HepG2 (cell line): ENCODE measurements around the gene TKTL1.

Experiments
- BRCA1 ChIP-seq: sonication (generic); formaldehyde crosslinking; IDR thresholded peaks from 2 replicates; pipeline ENCODE4 v1.4.0; 2020; ENCODE audit warnings: missing genetic modification reagents
- CEBPB ChIP-seq: IDR thresholded peaks from 2 replicates; pipeline ENCODE4 v1.6.1; 2011; ENCODE audit warnings: low read depth, low read length, improper control_type of control experiment, borderline replicate concordance
- GABPB1 ChIP-seq: IDR thresholded peaks from 2 replicates; pipeline ENCODE4 v1.6.1; 2016; ENCODE audit warnings: mild to moderate bottlenecking, missing genetic modification reagents, moderate library complexity, missing compliant biosample characterization
- KLF13 ChIP-seq: sonication (generic); formaldehyde crosslinking; IDR thresholded peaks from 2 replicates; pipeline ENCODE4 v1.4.0; 2020; ENCODE audit warnings: mild to moderate bottlenecking, missing genetic modification reagents
- MLX ChIP-seq: IDR thresholded peaks from 2 replicates; pipeline ENCODE4 v1.6.1; 2016
- NFE2L1 ChIP-seq: sonication (generic); formaldehyde crosslinking; IDR thresholded peaks from 2 replicates; pipeline ENCODE4 v1.4.0; 2020; ENCODE audit warnings: missing genetic modification reagents, mild to moderate bottlenecking, borderline replicate concordance
- POLR2A ChIP-seq, 2 experiments: IDR thresholded peaks; 2 replicates each; pipeline ENCODE4 v1.6.1; 2011; ENCODE audit warnings: low read depth in 2 of 2, low read length in 2 of 2, mild to moderate bottlenecking in 1 of 2, moderate library complexity in 1 of 2; ENCODE audit not compliant: insufficient read depth in 1 of 2
- PRDM4 ChIP-seq: sonication (generic); formaldehyde crosslinking; IDR thresholded peaks from 2 replicates; pipeline ENCODE4 v1.9.0; 2021; ENCODE audit warnings: missing genetic modification reagents, borderline replicate concordance
- TCF12 ChIP-seq, 2 experiments: fragments of 450-650 bp in 1 of 2; sonication (generic) in 1 of 2; formaldehyde crosslinking in 1 of 2; IDR thresholded peaks; 2 replicates each; pipeline versions ENCODE4 v1.6.1 to v1.8.0; 2017 to 2022; ENCODE audit warnings: antibody characterized with exemption in 1 of 2, mild to moderate bottlenecking in 1 of 2, missing genetic modification reagents in 1 of 2, moderate library complexity in 1 of 2
- TFAP4 ChIP-seq: sonication (generic); IDR thresholded peaks from 2 replicates; pipeline ENCODE4 v1.6.1; 2016; ENCODE audit warnings: low read depth, borderline replicate concordance
- TOE1 ChIP-seq: sonication (generic); formaldehyde crosslinking; IDR thresholded peaks from 2 replicates; pipeline ENCODE4 v1.4.0; 2020; ENCODE audit warnings: mild to moderate bottlenecking, missing genetic modification reagents
- ZNF383 ChIP-seq: sonication (generic); formaldehyde crosslinking; IDR thresholded peaks from 2 replicates; pipeline ENCODE4 v1.4.0; 2020; ENCODE audit warnings: missing genetic modification reagents, mild to moderate bottlenecking, borderline replicate concordance
- TF ChIP-seq, protein P1 (sequence below), 2 experiments: IDR thresholded peaks; 2 replicates each; pipeline ENCODE4 v1.6.1; 2011 to 2012; ENCODE audit warnings: low read length in 2 of 2, borderline replicate concordance in 1 of 2, low read depth in 1 of 2, mild to moderate bottlenecking in 1 of 2, moderate library complexity in 1 of 2
- TF ChIP-seq, protein P2 (sequence below): IDR thresholded peaks from 2 replicates; pipeline ENCODE4 v1.6.1; 2016; ENCODE audit warnings: low read depth, borderline replicate concordance

GRCh38 chrX:154322890-154323289 is 27.3 kb downstream of the TKTL1 start:
- TF ChIP-seq BRCA1 (CRISPR knock-in tag) (no peak), NFE2L1 (CRISPR knock-in tag) (no peak), PRDM4 (CRISPR knock-in tag) (no peak), GABPB1 (CRISPR knock-in tag) (no peak), POLR2A (IDR thresholded peaks at IDR 0.05; ENCODE audit: insufficient read depth in 1 of 2, low read depth in 2 of 2, low read length in 2 of 2) (no peak), ZNF383 (no peak), TCF12 (IDR thresholded peaks at IDR 0.05) (no peak), TCF12 (CRISPR knock-in tag; IDR thresholded peaks at IDR 0.05) (no peak), KLF13 (CRISPR knock-in tag) (no peak), CEBPB (no peak), TOE1 (CRISPR knock-in tag) (no peak), MLX (CRISPR knock-in tag) (no peak), TFAP4 (no peak)
- TF ChIP-seq, protein P1, sequence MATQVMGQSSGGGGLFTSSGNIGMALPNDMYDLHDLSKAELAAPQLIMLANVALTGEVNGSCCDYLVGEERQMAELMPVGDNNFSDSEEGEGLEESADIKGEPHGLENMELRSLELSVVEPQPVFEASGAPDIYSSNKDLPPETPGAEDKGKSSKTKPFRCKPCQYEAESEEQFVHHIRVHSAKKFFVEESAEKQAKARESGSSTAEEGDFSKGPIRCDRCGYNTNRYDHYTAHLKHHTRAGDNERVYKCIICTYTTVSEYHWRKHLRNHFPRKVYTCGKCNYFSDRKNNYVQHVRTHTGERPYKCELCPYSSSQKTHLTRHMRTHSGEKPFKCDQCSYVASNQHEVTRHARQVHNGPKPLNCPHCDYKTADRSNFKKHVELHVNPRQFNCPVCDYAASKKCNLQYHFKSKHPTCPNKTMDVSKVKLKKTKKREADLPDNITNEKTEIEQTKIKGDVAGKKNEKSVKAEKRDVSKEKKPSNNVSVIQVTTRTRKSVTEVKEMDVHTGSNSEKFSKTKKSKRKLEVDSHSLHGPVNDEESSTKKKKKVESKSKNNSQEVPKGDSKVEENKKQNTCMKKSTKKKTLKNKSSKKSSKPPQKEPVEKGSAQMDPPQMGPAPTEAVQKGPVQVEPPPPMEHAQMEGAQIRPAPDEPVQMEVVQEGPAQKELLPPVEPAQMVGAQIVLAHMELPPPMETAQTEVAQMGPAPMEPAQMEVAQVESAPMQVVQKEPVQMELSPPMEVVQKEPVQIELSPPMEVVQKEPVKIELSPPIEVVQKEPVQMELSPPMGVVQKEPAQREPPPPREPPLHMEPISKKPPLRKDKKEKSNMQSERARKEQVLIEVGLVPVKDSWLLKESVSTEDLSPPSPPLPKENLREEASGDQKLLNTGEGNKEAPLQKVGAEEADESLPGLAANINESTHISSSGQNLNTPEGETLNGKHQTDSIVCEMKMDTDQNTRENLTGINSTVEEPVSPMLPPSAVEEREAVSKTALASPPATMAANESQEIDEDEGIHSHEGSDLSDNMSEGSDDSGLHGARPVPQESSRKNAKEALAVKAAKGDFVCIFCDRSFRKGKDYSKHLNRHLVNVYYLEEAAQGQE (IDR thresholded peaks at IDR 0.05; ENCODE audit: borderline replicate concordance in 1 of 2, low read depth in 1 of 2, low read length in 2 of 2) = no peak
- TF ChIP-seq, protein P2, sequence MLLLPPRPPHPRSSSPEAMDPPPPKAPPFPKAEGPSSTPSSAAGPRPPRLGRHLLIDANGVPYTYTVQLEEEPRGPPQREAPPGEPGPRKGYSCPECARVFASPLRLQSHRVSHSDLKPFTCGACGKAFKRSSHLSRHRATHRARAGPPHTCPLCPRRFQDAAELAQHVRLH (CRISPR knock-in tag) = no peak
